GM19193 (cell line): ENCODE data around the gene MAP3K20.

ENCODE experiments used
- POLR2A ChIP-seq: IDR thresholded peaks from 4 replicates; pipeline ENCODE4 v1.6.1; 2011; ENCODE audit not compliant: insufficient read depth, insufficient read length; ENCODE audit errors: extremely low read depth

Gene MAP3K20

DNA sequence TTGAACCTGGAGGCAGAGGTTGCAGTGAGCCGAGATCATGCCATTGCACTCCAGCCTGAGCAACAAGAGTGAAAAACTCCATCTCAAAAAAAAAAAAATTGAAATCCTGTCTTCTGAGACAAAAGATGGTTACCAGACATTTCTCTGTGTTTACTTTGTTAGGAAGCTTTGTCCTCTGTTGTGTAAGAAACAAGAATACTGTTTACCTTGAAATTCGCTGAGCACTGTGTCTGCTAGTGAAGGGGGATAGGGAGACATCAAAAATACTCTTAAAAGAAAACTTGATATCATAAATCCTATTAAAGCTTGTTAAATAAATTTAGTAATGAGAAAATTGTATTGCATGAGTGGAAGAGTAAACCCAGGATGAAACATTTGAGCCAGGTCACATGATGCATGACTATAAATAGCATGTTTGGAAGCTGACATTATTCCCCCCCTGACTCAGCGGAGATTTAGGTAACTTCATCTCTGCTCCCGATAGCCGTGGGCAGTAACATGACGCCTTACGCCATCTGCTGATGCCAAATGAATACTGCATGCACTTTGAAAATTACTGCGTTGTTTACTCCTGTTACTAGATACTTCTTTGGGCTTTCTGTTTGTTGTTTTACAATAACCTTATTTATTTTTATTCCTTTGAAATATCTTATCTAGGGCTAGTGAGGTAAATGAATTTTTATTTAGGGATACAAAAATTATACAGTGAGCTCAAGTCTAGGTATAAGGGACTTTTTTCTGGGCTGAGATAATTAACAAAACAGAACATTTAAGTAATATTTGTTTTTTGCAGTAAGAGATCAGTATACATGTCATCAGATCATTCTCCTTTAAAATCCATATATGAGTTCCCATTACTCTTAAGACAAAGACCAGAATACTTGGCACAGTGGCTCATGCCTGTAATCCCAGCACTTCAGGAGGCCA is 134.9 kb downstream of the MAP3K20 start:
- TF ChIP-seq POLR2A, result no peak

DNA sequence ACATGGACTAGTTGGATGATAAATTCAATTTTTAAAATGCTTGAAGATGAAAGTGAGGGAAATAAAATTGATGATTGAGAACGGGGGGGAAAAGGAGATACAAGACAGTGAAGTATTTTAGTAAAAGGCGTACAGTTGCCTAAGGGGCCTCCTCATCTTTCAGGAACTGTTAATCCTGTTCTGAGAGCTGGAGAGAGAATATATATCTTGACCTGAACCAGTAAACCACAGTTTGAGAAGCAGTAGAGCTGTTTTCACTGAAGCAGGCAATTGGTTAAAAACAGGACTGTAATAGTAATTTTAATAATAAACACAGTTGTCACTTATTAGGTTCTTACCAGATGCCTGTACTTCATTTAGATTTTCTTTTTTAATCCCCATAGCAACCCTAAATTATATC is 137.5 kb downstream of the MAP3K20 start:
- TF ChIP-seq POLR2A, result no peak

DNA sequence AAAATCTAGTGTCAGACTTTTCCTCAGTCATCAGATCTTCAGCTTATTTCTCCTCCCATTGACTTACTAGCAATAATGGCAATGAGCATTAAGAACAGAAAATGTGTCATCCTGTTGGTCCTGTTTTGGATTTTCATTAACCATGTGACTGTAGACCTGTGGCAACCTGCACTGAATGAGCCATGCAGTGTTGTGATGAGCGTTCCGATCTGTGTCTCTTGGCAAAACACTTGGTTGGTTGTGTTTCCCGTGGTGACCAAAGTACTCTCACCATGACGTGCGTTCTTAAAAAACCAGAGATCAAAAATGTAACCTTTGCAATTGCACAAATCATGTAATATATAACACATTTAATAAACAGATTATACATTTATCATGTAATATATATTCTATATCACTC is 138.6 kb downstream of the MAP3K20 start:
- no peak for TF ChIP-seq POLR2A

DNA sequence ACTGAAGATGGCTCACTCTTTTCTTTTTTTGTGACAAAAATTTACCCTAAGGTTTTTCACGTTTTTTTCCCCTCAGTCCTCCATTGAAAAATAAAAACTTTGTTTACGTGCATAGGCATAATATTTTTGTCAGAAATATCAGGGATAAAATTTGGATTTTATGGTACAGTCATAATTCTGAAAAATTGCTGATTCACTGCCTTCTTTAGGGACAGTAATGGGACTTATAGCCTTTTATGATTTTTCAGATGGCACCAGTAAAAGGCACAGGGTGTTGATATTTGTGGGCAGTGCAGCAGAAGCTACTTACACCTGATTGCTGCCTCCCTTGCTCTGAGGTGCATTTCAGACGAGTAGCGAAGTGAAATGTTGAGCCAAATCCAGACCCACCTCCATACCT is 139.7 kb downstream of the MAP3K20 start:
- TF ChIP-seq POLR2A, result no peak

DNA sequence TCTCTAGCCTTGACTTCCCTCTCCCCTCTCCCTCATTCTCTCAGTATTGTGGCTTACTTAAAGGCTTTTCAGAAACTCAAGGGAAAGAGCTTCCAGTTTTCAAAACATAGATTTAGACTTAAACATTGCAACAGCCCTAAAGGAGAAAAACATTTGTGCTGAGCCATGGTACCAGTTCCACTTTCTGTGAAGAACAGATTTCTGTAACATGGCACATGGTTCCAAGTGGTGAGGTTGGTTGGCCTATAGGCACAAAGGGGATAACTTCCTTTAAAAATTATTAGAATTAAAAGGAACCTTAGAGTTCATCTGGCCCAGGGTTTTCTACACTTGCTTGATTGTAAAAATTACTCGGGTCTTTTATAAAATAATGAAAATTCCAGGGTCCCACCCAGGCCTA is 140.4 kb downstream of the MAP3K20 start:
- TF ChIP-seq POLR2A, result no peak

DNA sequence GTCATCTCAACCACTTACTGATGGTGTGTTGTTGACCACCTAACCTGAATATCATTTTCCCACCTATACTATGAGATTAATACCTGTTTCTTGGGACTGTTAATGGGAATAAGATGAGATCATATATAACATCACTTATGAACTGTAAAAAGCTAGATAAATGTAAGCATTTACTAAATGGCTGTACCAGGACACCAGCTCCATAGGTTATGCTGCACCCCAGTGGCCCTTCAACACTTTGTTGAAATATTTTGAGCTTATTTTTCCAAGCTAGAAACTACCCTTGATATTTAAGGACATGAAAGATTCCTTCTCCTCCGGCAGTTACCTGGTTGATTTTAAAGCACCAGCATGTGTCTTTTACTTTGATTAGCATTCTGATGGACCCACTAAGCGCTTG is 141.0 kb downstream of the MAP3K20 start:
- TF ChIP-seq POLR2A, result no peak

DNA sequence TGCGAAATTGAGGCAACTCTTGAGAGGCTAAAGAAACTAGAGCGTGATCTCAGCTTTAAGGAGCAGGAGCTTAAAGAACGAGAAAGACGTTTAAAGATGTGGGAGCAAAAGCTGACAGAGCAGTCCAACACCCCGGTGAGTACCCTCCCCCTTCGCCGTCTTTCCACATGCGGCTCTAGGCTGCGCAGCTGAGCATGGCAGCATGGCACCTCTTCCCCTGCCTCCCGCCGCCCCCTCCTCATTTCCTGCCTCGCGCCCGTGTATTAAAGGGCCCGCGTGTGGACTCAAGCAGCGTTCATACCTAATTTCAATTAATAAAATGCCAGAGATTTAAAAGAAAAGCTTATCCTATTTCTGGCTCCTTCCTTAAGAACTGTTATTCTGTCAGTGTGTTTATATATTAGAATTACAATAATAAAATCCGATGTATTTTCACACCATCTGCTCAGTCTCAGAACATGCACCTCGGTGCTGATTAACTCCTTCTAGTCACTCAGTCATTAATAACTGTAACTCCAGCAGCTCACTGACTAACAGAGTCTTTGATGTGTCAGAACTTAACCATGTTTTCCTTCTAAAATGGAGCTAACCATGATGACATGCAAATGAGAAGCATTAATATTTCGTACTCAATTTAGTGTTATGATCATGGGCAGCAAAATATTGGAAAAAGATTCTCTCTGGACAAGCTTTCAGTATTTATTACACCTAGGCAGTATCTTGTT is 141.6 kb downstream of the MAP3K20 start:
- TF ChIP-seq POLR2A, result no peak

DNA sequence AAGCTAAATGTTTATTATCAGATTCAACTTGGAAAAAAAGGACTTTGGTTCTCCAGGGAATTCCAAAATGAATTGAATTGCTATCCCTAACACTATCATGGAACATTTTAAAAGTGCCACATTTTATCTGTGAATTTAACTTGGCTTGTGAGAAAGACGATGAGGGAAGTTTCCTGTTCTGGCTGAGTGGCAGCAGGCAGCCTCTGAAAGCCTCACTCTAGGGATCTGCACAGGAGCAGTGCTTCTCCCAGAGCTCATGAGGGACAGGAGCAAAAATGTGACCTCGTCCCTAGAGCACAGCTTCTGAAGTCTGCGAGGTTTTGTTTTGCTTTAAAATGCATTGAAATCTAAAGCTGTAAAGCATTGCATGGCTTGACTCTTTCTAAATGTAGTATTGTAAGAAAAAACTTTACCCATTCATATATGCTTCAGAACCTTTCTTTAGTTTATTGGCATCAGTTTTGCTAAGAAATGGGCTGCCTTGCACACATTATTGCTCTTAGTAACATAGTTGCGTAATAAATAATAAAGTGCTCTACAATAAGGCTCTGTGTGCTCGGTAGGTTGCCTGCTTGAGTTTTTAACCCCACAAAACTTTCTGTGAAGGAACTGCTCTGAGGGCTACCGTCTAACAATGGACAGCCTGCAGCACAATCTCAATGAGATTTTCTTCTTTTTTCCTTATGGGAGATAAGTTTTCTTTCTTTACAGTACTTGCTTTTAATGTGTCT is 142.8 kb downstream of the MAP3K20 start:
- no peak for TF ChIP-seq POLR2A

DNA sequence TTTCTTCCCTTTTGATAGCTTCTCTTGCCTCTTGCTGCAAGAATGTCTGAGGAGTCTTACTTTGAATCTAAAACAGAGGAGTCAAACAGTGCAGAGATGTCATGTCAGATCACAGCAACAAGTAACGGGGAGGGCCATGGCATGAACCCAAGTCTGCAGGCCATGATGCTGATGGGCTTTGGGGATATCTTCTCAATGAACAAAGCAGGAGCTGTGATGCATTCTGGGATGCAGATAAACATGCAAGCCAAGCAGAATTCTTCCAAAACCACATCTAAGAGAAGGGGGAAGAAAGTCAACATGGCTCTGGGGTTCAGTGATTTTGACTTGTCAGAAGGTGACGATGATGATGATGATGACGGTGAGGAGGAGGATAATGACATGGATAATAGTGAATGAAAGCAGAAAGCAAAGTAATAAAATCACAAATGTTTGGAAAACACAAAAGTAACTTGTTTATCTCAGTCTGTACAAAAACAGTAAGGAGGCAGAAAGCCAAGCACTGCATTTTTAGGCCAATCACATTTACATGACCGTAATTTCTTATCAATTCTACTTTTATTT is 145.6 kb downstream of the MAP3K20 start:
- no peak for TF ChIP-seq POLR2A

DNA sequence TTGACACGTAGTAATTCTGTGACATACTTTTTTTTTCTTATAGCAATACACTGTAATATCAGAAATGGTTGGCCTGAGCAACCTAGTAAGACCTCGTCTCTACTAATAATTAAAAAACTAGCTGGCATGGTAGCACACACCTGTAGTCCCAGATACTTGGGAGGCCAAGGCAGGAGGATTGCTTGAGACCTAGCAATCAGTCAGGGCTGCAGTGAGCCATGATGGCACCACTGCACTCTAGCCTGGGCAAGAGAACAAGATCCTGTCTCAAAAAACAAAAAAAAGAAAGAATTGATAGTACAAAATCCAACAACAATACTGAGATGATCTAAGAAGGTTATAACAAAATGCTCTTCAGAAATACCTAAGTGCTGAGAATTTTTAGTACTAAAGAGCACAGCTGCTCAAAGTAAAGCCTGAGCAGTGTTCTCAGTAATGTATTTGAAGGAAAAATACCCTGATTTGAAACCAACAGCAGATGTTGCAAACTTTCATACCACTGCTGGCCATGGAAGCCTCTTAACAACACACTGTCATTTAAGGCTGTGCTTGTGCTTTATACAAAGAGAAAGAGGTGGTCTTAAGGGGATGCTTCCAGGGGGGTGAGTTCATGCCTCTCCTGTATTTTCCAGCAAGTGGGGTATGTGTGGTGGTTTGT is 146.4 kb downstream of the MAP3K20 start:
- no peak for TF ChIP-seq POLR2A

DNA sequence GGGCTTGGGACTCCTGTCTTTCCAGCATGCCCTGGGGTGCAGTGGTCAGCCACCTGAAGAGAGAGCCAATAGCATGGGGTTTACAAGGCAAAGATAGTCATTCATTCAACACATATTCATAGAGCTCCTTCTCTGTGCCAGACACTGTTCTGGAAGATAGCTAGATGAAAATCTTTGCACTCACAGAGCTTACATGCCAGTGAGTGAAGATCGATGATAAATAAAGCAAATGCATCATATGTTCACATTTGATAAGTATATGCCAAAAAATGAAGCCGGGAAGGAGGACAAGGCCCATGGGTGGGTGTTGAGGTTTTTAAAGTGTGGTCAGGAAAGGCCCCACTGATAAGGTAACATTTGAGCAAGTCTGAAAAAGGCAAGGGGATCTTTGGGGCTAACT is 148.2 kb downstream of the MAP3K20 start:
- TF ChIP-seq POLR2A, result no peak

DNA sequence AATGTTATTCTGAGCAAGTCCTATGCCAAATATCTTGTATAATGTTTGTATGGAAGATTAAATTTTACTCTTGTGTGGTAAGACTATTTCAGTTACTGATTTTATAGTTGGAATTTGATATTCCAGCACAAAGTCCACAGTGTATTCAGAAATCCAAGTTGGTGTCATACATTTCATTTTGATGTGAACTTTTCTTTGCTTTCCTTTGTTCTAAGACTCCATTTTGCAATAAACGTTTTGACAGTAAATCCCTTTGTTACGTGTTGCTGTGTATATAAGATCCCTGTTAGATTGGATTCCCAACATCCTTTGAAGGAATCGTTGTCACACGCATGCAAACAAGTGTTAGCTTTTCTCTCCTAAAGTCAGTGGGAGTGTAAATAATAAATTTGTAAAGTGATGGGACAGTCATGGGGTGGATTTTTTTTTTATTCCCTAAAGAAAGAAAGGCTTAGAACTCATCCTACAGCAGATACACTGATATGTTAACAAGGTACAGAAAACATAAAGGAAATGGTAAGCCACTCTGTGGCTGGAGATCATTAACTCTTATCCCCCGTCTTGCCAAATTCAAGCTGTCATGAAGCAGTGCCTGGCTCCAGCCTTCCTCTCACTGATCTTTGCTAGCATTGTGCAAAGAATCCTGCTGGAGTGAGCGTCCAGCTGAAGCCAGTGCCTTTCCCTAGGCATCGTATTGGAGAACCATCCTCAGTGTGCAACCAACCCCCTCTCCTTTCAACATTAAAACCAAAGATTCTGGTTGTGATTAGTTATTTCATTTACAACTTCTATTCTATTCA is 151.5 kb downstream of the MAP3K20 start:
- TF ChIP-seq POLR2A, result no peak

DNA sequence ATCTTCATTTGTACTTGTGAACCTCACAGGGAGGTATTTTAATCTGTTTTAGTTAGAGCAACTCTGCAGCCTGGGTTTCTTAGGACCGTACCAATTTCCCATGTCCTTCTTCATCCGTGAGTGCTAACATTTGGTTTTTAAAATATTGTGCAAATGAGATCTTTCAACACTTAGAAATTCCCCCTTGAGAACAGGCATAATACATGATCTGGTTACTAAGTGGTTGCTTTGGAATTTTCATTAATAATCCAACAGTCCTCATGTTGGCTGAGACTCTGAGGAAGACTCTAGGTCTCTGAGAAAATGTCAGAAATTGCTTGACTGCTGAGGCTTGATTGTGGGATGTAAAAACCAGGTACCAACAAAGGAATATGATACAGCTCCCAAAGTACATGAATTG is 153.4 kb downstream of the MAP3K20 start:
- no peak for TF ChIP-seq POLR2A

DNA sequence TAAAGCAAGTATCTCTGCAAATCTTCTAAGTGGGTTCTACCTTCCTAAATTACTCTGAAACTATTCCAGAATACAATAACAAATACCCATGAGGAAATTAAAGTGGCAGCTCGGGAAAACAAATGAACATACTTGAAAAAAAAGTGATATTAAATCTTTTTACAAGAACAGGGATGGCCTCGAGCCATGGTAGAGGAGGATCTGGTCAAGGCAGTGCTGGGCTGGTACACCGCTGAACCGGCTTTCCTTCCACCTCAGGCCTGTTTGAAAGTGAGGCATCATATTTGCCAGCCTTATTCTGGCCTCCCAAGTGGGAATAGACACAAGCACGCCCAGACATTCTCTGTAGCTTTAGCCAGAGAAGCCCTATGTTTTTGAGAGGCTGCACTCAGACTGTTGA is 154.5 kb downstream of the MAP3K20 start:
- no peak for TF ChIP-seq POLR2A

DNA sequence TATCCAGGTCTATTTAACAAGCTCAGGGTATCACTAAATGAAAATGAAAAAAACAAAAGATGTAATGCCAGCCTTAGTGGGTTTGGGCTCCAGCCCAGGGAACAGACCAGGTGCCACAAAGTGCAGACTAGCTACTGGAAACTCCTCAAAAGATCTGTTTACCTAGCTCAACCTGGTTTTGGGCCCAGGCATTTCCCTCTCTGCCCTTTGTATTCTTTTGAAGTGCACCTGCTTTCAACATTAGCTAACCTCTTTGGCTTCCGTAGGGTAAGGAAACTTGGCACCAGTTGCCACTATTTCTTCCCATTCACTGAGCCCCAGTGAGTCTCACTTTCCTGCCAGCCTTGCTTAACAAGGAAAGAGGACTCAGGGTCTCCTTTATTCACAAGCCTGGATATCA is 155.4 kb downstream of the MAP3K20 start:
- no peak for TF ChIP-seq POLR2A

DNA sequence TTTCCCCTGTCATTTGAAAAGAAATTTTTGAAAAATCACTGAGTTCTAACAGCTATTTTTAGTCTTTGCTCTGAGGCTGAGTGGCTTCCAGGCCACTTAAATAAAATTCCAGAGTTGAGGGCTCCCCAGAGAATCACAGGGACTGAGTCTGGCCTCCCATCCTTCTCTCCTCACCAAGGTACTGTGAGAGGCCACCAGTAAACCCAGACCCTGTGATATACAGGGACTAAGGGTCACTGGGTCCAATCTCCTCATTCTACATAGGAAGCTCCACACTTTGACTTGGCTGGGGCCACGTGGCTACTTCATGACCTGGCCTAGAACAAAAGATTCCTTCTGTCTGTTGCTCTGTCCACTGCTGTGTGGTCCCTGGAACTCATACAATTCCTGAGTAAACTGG is 155.8 kb downstream of the MAP3K20 start:
- TF ChIP-seq POLR2A, result no peak
